HEK293 (cell line): ENCODE results near the gene GOLGA1.
A peak's percentile ranks its signal among the peaks of the same experiment; 100 is the strongest.

Experiments
- CTCF ChIA-PET: fragments of 350-600 bp; formaldehyde crosslinking; extraction: SDS; loops from one replicate; lab custom pipeline; 2021; ENCODE audit warnings: antibody characterized with exemption; lab: Yijun Ruan, JAX
- POLR2A ChIA-PET: fragments of 300-600 bp; formaldehyde crosslinking; extraction: SDS; loops from one replicate; lab custom pipeline; 2020; ENCODE audit warnings: antibody characterized with exemption, inconsistent platforms; lab: Yijun Ruan, JAX
- H3K27ac ChIP-seq: fragments of 200-500 bp; sonication (Bioruptor generic); 2 replicates; pipeline ENCODE4 v1.5.1; 2014; ENCODE audit warnings: low read depth, low read length, control low read depth, inconsistent platforms; ENCODE audit errors: extremely low read depth
- H3K36me3 ChIP-seq, 2 experiments: fragments of 200-500 bp in 1 of 2; sonication (Bioruptor generic) in 1 of 2; 1 replicate in 1 of 2; 2 replicates in 1 of 2; pipeline ENCODE4 v1.5.1; 2014 to 2017; ENCODE audit warnings: inconsistent platforms in 2 of 2, low read length in 2 of 2; ENCODE audit not compliant: control insufficient read depth in 2 of 2, insufficient read depth in 1 of 2
- H3K4me1 ChIP-seq: fragments of 200-500 bp; sonication (Bioruptor generic); 2 replicates; pipeline ENCODE4 v1.5.1; 2014; ENCODE audit warnings: mild to moderate bottlenecking, low read length, inconsistent platforms; ENCODE audit not compliant: control insufficient read depth, insufficient read depth
- H3K4me3 ChIP-seq: 2 replicates; pipeline ENCODE4 v1.5.1; 2011; ENCODE audit warnings: low read depth, mild to moderate bottlenecking, control low read depth, low read length, moderate library complexity
- H3K9me3 ChIP-seq: fragments of 200-500 bp; sonication (Bioruptor generic); 2 replicates; pipeline ENCODE4 v1.5.1; 2014; ENCODE audit warnings: low read depth, low read length, inconsistent platforms; ENCODE audit not compliant: control insufficient read depth, insufficient read depth
- GLIS1 ChIP-seq: fragments of 450-650 bp; formaldehyde crosslinking; IDR thresholded peaks from 2 replicates; pipeline ENCODE4 v1.5.1; 2016; ENCODE audit warnings: missing biosample characterization, missing genetic modification characterization
- OSR2 ChIP-seq: fragments of 450-650 bp; formaldehyde crosslinking; IDR thresholded peaks from 2 replicates; pipeline ENCODE4 v1.5.1; 2016; ENCODE audit warnings: missing biosample characterization, missing genetic modification characterization
- PRDM1 ChIP-seq: fragments of 450-650 bp; formaldehyde crosslinking; IDR thresholded peaks from 2 replicates; pipeline ENCODE4; 2016; ENCODE audit warnings: missing biosample characterization, missing genetic modification characterization
- SCRT2 ChIP-seq: fragments of 450-650 bp; formaldehyde crosslinking; IDR thresholded peaks from 2 replicates; pipeline ENCODE4 v1.5.1; 2016; ENCODE audit warnings: missing biosample characterization, missing genetic modification characterization
- TSHZ1 ChIP-seq: fragments of 450-650 bp; formaldehyde crosslinking; IDR thresholded peaks from 2 replicates; pipeline ENCODE4 v1.5.1; 2016; ENCODE audit warnings: missing biosample characterization, missing genetic modification characterization, borderline replicate concordance
- ZNF10 ChIP-seq: fragments of 450-650 bp; formaldehyde crosslinking; IDR thresholded peaks from 2 replicates; pipeline ENCODE4 v1.5.1; 2017; ENCODE audit warnings: missing biosample characterization, missing genetic modification characterization
- ZNF354C ChIP-seq: fragments of 450-650 bp; formaldehyde crosslinking; IDR thresholded peaks from 2 replicates; pipeline ENCODE4 v1.5.1; 2016; ENCODE audit warnings: missing biosample characterization, missing genetic modification characterization, low read depth, borderline replicate concordance
- ZNF391 ChIP-seq: fragments of 450-650 bp; formaldehyde crosslinking; IDR thresholded peaks from 2 replicates; pipeline ENCODE4 v1.5.1; 2016; ENCODE audit warnings: low read depth, missing biosample characterization, missing genetic modification characterization, borderline replicate concordance
- ZNF501 ChIP-seq: fragments of 450-650 bp; formaldehyde crosslinking; IDR thresholded peaks from 2 replicates; pipeline ENCODE4 v1.5.1; 2016; ENCODE audit warnings: missing biosample characterization, missing genetic modification characterization
- ZNF548 ChIP-seq: fragments of 450-650 bp; formaldehyde crosslinking; IDR thresholded peaks from 2 replicates; pipeline ENCODE4 v1.5.1; 2016; ENCODE audit warnings: missing biosample characterization, missing genetic modification characterization
- TF ChIP-seq, protein P1 (sequence below): sonication (generic); formaldehyde crosslinking; IDR thresholded peaks from 2 replicates; pipeline ENCODE4 v1.8.1; 2022; ENCODE audit warnings: mild to moderate bottlenecking, moderate library complexity, missing genetic modification reagents
- TF ChIP-seq, protein P2 (sequence below): fragments of 450-650 bp; formaldehyde crosslinking; IDR thresholded peaks from 2 replicates; pipeline ENCODE4 v1.5.1; 2016; ENCODE audit warnings: missing biosample characterization, missing genetic modification characterization
- TF ChIP-seq, protein P3 (sequence below): fragments of 450-650 bp; formaldehyde crosslinking; IDR thresholded peaks from 2 replicates; pipeline ENCODE4 v1.5.1; 2016; ENCODE audit warnings: missing biosample characterization, missing genetic modification characterization
- TF ChIP-seq, protein P4 (sequence below): fragments of 450-650 bp; formaldehyde crosslinking; IDR thresholded peaks from 2 replicates; pipeline ENCODE4 v1.5.1; 2016; ENCODE audit warnings: missing biosample characterization, missing genetic modification characterization
- TF ChIP-seq, protein P5 (sequence below): fragments of 450-650 bp; formaldehyde crosslinking; IDR thresholded peaks from 2 replicates; pipeline ENCODE4 v1.5.1; 2016; ENCODE audit warnings: missing biosample characterization, missing genetic modification characterization

Gene GOLGA1

DNA sequence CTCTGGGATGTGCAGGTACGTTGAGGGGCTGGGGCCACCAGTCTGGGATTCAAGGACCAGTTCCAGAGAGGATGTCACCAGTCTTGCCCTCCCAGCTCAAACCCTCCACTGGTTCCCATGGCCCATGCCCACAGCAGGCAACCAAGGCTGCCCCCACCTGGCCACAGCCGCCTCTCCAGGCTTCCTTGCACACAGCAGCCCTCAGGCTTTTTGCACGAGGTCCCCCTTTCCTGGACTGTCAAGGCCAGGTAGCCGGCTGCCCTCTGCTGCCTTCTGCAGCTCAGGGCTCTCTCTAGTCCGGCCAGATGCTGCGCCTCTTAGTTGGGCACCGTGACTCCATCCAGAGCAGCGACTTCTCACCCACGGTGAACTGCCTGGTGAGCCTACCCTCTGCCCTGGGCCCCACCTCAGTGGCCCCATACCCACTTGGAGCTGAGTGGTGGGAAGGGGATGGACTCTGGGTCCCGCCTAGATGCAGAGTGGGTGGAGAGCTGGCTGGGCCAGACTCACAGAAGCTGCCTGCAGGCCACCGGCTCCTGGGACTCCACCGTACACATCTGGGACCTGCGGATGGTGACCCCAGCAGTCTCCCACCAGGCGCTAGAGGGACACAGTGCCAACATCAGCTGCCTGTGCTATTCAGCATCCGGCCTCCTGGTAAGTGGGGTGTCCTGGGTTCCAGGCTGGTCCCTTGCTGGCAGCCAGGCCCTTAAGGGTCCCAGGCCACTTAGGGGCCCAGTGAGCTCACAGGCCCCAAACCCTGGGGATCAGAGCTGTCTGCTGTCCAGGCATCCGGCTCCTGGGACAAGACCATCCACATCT, 84.7 kb downstream of the GOLGA1 start (continued):
- no peak for TF ChIP-seq TSHZ1 (tag by site-specific recombination)
- no peak for TF ChIP-seq ZNF501

DNA sequence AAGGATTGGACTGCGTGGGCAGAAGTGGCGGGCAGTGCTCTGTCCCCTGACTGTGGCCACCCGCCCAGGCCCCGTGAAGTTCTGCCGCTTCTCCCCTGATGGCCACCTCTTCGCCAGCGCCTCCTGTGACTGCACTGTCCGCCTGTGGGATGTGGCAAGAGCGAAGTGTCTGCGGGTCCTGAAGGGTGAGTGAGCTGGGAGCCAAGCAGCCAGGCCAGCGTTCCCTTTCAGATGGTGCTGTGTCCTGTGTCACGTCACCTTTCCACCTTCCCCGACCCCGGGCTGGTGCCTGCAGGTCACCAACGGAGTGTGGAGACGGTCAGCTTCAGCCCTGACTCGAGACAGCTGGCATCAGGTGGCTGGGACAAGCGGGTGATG, 85.3 kb downstream of the GOLGA1 start:
- no peak for TF ChIP-seq PRDM1 (tag by site-specific recombination)
- TF ChIP-seq, protein P1, sequence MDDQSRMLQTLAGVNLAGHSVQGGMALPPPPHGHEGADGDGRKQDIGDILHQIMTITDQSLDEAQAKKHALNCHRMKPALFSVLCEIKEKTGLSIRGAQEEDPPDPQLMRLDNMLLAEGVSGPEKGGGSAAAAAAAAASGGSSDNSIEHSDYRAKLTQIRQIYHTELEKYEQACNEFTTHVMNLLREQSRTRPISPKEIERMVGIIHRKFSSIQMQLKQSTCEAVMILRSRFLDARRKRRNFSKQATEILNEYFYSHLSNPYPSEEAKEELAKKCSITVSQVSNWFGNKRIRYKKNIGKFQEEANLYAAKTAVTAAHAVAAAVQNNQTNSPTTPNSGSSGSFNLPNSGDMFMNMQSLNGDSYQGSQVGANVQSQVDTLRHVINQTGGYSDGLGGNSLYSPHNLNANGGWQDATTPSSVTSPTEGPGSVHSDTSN (CRISPR knock-in tag): 0 out of 2 replicates have a peak, but pooled peaks have one; percentile 11
- TF ChIP-seq, protein P2, sequence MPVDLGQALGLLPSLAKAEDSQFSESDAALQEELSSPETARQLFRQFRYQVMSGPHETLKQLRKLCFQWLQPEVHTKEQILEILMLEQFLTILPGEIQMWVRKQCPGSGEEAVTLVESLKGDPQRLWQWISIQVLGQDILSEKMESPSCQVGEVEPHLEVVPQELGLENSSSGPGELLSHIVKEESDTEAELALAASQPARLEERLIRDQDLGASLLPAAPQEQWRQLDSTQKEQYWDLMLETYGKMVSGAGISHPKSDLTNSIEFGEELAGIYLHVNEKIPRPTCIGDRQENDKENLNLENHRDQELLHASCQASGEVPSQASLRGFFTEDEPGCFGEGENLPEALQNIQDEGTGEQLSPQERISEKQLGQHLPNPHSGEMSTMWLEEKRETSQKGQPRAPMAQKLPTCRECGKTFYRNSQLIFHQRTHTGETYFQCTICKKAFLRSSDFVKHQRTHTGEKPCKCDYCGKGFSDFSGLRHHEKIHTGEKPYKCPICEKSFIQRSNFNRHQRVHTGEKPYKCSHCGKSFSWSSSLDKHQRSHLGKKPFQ (tag by site-specific recombination): no peak
- 0 out of 2 replicates have a peak, but pooled peaks have one; percentile 18 for TF ChIP-seq SCRT2
- no peak for TF ChIP-seq ZNF391 (tag by site-specific recombination)
- TF ChIP-seq, all 188 proteins: peak for 2
- Histone ChIP-seq H3K9me3 (no peaks in the 10 kb centered on the region), H3K4me3 (no peak overlapping the region), H3K36me3 (peaks cover under 1 to 42% of the 10 kb centered on the region in 2 experiments; a peak in 2 of 3 replicates), H3K27ac (no peak overlapping the region), H3K4me1 (no peaks in the 10 kb centered on the region)
- CTCF ChIA-PET: interaction anchor here (0.7 to 31.1 kb wide), 13 partner anchors 13 to 388 kb away, joined by 3 to 1257 read pairs (median 5); partner anchors contain the start of genes NR6A1 and OLFML2A
- POLR2A ChIA-PET: interaction anchor here (0.6 to 10.0 kb wide), 12 partner anchors 13 to 386 kb away, joined by 3 to 201 read pairs (median 6); partner anchors contain the start of genes HSPA5, NR6A1 and OLFML2A

- Histone ChIP-seq H3K9me3 (no peaks in the 10 kb centered on the region), H3K27ac (no peak overlapping the region), H3K4me1 (no peaks in the 10 kb centered on the region), H3K4me3 (no peak overlapping the region), H3K36me3 (peaks cover 0 to 35% of the 10 kb centered on the region in 2 experiments; a peak in 1 of 3 replicates)
- ChIA-PET CTCF (interaction anchor here (0.6 to 31.1 kb wide), 16 partner anchors 14 to 1023 kb away, joined by 3 to 1257 read pairs (median 4); partner anchors contain the start of genes NR6A1 and OLFML2A), POLR2A (interaction anchor here (0.6 to 10.0 kb wide), 5 partner anchors 12 to 385 kb away, joined by 3 to 201 read pairs (median 3); partner anchors contain the start of genes NR6A1 and OLFML2A)
- TF ChIP-seq OSR2 (no peak), GLIS1 (tag by site-specific recombination) (no peak), ZNF548 (tag by site-specific recombination) (no peak), ZNF10 (tag by site-specific recombination) (no peak), ZNF354C (tag by site-specific recombination) (no peak)
- TF ChIP-seq, protein P3, sequence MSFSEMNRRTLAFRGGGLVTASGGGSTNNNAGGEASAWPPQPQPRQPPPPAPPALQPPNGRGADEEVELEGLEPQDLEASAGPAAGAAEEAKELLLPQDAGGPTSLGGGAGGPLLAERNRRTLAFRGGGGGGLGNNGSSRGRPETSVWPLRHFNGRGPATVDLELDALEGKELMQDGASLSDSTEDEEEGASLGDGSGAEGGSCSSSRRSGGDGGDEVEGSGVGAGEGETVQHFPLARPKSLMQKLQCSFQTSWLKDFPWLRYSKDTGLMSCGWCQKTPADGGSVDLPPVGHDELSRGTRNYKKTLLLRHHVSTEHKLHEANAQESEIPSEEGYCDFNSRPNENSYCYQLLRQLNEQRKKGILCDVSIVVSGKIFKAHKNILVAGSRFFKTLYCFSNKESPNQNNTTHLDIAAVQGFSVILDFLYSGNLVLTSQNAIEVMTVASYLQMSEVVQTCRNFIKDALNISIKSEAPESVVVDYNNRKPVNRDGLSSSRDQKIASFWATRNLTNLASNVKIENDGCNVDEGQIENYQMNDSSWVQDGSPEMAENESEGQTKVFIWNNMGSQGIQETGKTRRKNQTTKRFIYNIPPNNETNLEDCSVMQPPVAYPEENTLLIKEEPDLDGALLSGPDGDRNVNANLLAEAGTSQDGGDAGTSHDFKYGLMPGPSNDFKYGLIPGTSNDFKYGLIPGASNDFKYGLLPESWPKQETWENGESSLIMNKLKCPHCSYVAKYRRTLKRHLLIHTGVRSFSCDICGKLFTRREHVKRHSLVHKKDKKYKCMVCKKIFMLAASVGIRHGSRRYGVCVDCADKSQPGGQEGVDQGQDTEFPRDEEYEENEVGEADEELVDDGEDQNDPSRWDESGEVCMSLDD: no peak
- TF ChIP-seq, protein P4, sequence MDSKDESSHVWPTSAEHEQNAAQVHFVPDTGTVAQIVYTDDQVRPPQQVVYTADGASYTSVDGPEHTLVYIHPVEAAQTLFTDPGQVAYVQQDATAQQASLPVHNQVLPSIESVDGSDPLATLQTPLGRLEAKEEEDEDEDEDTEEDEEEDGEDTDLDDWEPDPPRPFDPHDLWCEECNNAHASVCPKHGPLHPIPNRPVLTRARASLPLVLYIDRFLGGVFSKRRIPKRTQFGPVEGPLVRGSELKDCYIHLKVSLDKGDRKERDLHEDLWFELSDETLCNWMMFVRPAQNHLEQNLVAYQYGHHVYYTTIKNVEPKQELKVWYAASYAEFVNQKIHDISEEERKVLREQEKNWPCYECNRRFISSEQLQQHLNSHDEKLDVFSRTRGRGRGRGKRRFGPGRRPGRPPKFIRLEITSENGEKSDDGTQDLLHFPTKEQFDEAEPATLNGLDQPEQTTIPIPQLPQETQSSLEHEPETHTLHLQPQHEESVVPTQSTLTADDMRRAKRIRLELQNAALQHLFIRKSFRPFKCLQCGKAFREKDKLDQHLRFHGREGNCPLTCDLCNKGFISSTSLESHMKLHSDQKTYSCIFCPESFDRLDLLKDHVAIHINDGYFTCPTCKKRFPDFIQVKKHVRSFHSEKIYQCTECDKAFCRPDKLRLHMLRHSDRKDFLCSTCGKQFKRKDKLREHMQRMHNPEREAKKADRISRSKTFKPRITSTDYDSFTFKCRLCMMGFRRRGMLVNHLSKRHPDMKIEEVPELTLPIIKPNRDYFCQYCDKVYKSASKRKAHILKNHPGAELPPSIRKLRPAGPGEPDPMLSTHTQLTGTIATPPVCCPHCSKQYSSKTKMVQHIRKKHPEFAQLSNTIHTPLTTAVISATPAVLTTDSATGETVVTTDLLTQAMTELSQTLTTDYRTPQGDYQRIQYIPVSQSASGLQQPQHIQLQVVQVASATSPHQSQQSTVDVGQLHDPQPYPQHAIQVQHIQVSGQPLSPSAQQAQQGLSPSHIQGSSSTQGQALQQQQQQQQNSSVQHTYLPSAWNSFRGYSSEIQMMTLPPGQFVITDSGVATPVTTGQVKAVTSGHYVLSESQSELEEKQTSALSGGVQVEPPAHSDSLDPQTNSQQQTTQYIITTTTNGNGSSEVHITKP: no peak
- TF ChIP-seq, protein P5, sequence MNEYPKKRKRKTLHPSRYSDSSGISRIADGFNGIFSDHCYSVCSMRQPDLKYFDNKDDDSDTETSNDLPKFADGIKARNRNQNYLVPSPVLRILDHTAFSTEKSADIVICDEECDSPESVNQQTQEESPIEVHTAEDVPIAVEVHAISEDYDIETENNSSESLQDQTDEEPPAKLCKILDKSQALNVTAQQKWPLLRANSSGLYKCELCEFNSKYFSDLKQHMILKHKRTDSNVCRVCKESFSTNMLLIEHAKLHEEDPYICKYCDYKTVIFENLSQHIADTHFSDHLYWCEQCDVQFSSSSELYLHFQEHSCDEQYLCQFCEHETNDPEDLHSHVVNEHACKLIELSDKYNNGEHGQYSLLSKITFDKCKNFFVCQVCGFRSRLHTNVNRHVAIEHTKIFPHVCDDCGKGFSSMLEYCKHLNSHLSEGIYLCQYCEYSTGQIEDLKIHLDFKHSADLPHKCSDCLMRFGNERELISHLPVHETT (tag by site-specific recombination): no peak
Measured at GRCh38 chr9:124854822-124855221, 86.1 kb downstream of the GOLGA1 start.
